ENCODE measurements around the gene FAM83G. TPM values are rescaled to one million over a fixed set of nuclear protein-coding genes. Genes with fewer than 3 reads are reported as not detected.
"Not testable (repeated sequence)": the region's sequence is repeated elsewhere in the genome, so short reads cannot be mapped to it uniquely, and the experiment has no call there.

The FAM83G gene
- total RNA-seq, 1 donor from 2014 or later: 0.16 TPM

DNA sequence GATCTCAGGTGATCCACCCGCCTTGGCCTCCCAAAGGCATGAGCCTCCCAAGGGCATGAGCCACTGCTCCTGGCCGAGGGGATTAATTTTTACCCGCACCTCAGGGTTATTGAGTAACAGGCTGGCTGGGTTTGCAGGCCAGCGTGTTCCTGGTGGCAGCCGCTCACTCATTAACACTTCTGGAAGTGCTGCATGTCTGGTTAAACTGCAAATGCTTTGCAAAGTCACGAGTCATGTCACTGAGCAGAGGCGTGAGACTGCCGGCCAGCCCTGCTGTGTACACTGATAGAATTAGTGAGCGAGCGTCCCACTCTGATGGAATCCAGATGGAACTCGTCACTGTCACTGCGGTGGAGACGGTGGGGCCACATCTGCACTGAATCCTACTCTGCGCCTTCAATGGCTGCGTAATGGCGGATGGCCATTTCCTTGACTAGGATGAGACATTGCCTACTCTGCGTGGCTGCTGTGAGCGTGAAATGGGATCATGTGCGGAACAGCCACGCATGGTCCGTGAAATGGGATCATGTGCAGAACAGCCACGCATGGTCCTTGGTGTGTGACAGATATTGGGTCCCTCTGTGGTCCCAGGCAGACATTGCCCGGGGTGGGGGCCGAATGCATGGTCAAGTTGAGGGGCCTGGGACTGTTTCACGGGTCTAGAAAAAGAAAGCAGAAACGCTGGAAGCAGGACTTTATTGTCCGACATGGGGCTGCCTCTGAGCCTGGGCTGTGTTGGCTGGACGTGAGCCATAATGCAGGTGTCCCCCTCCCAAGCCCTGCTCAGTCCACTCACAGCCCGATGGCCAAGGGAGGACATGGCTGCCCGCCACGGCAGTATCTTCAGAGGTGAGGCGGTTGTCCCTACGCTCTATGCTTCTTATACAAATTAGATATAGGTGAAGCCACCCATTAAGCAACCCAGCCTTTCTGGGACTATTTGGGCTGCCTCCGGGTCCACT is 53.3 kb downstream of the FAM83G start:
- DNase-seq: no peak

- no peak for DNase-seq
Observed at GRCh38 chr17:18950346-18950745, 54.2 kb downstream of the FAM83G start.

DNA sequence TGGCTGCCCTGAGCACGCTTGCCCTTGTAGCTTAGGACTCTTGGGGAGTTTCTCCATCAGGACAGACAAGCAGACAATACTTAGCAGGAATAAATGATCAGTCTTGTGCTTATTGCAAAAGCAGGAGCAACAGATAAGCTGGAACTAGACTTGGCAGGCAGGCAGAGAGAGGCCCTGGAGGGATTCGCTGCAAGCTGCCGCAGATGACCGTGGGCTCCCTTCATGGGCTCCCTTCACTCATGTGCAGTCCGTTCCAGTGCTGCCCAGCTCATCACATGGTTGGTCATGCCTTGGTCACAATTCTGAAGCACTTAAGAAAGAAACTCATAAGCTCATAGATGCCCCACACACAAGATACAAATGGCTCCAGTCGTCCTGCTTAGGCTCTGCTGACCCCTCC is 55.0 kb downstream of the FAM83G start:
- DNase-seq: no peak

GRCh38 chr17:18948476-18949006 is 56.0 kb downstream of the FAM83G start:
- DNase-seq: no peak

DNA sequence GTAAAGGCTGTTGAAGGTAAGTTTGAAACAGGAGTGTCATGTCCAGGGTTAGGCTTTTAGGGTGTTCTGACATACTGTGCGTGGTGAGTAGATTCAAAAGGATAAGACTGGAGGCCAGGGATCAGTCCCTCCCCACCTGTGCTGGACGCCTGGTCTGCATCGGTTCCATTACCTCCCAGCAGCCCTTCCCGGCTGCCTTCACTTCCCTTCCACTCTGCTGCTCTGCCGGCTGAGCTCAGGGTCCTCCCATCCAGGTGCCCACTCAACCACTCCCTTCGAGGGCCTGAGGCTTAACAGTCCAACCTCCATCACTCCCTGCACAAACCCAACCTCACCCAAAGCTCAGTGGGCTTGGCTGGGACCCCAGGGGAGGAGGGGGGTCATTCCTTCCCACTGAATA is 56.7 kb downstream of the FAM83G start:
- no peak for DNase-seq

DNA sequence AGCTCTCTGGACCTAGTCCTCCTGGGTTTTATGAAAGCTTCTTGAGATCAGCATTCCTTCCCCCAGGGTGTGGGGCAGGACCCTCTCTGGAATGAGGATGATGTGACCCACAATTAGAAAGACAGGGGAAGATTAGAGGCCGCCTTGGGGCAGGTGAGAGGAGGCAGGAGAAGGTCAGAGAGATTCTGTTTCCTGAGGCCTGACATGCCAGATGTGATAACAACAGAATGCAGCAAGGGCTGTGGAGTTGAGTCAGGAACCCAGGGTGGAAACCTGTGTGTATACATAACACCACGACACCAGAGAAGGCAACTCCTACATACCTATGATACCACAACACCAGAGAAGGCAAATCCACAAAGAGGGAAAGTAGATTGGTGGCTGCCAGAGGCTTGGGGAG is 58.0 kb downstream of the FAM83G start:
- no peak for DNase-seq

DNA sequence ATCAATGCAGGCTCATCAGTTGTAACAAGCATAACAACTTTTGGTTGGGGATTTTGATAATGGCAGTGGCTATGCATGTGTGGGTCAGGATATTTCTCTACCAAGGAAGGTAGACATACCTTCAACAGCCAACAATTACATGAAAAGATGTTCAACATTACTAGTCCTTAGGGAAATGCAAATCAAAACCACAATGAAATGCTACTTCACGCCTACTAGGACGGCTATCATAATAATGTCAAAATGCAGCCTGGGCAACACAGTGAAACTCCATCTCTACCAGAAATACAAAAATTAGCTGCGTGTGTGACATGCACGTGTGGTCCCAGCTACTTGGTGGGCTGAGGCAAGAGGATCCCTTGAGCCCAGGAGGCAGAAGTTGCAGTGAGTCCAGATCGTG is 59.9 kb downstream of the FAM83G start:
- no peak for DNase-seq

DNA sequence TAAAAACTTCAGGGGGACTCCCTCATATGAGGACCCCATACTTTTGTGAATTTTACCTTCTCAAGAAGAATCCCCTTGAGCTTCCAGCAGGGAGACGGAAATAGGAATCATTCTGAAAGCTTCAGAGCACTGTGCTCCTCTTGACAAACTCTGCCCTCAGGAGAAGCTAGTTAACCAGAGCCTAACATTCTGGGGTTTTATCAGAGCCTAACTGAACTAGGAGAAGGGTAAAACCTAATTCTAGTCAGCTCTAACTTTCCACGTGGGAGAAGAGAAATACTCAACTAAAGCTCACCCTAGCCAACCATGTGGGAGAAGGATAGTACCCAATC is 65.9 kb downstream of the FAM83G start:
- no peak for DNase-seq

- no peak for DNase-seq
Observed at GRCh38 chr17:18937981-18938691, 66.4 kb downstream of the FAM83G start.

DNA sequence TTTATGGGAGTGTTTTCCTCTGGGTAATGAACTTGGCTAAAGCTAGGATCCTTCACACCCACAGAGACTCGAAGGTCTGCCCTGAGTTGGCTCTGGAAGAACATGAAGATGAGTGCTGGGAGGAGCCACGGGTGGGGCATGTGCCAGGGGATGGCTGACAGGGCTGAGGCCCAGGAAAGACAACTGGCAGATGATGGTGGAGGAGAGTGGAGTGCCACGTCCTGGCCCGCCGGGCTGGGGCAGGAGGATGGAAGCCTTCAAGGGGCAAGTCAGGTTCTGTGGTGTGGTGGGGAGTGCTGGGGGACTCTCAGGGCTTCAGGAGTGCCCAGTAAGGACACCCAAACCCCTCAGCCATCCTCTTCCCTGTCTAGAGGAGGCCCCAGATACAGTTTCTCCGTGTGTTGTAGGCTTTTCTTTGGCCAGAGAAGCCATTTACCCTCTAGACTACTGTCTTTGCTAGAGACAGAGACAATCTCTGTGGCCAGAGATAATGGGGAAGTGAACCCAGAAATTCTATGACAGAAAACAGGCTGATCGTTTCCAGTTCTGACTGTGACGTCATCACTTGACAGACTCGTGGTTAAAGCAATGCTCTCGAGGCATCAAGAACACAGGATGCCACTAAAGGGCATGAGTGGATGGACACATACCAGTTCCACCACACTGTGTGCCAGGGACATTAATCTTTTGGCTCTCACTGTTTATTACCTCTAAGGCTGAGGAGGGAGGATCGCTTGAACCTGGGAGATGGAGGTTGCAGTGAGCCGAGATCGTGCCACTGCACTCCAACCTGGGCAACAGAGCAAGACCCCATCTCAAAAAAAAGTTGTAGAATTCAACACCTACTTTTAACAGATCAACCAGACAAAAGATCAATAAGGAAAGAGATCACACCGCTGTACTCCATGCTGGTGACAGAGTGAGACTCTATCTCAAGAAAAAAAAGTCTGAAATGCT is 71.2 kb downstream of the FAM83G start:
- no peak for DNase-seq

DNA sequence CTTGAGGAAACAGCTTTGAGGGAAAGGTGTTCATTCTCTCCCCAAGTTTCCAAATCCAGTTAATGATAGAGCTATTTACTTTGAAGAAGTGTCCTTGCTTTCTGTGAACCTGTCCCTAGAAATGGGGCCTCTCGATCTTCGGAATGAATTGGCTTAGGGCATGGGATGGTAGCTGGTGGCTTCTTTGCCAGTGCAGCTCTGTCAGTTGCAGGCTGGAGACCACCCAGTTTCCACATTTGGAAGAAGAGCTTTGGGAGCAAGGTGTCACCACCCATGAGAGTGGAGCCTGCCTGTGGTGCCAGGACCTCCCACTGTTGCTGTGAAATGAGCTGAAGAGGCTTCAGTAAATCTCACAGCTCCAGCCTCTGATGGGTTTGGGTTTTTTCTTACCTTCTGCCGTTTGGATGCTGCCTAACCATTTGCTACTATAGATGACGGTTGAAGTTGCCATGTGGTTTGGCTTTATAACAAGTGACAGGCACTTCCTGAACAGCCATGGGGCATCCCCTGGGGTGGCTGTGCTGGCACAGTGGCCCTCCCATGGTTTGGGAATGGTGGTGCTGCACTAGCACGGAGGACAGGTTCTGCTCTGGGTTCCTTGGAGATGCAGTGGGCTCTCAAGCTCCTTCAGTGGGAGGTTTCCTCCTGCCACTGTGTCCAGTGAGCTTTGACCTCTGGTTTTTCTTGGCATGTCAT is 72.1 kb downstream of the FAM83G start:
- no peak for DNase-seq

- no peak for DNase-seq
Observed at GRCh38 chr17:18928628-18929125, 75.9 kb downstream of the FAM83G start.

DNA sequence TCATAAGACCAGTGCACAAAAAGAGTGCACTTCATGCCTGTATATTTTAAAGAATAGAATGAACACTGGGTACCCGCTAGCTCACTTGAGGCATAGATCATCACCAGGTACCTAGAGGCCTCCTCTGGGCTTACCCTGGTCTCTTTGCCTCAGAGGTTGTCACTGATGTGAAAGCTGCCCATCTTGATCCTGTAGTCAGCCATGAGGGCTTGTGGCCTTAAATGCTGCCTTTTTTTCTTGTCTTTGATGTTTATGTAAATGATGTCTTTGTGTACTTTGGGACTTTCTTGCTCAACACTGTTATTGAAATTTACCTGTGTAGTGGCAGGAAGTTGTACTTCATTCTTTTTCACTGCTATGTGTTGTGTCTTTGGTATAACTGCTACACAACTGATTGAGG is 79.4 kb downstream of the FAM83G start:
- no peak for DNase-seq

DNA sequence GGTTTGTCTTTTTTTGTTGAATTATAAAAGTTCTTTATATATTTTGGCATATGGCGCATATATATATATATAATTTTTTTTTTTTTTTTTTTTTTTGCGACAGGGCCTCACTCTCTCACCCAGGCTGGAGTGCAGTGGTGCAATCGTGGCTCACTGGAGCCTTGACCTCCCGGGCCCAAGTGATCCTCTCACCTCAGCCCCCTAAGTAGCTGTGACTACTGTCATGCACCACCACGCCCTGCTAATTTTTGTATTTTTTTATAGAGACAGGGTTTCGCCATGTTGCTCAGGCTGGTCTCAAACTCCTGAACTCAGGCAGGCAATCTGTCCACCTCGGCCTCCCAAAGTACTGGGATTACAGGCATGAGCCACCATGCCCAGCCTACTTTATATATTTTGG is 82.0 kb downstream of the FAM83G start:
- DNase-seq: not testable (repeated sequence)

DNA sequence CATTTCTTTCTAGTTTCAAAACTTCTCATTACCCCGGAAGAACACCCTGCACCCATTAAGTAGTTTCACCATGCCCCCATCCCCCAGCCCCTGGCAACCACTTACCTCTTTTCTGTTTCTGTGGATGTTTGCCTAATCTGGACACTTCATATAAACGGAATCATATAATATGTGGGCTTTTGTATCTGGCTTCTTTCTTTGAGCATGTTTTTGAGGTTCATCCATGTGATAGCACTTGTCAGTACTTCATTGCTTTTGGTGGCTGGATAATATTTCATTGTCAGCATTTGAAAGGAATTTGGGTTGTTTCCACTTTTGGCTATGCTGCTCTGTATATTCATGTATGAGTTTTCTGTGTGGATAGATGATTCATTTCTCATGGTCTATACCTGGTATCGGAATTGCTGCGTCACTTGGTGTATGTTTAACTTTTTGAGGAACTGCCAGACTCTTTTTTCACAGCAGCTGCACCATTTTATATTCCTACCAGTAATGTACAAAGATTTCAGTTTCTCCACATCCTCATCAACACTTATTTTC is 82.6 kb downstream of the FAM83G start:
- DNase-seq: no peak

GRCh38 chr17:18921485-18921884 is 83.1 kb downstream of the FAM83G start:
- DNase-seq: no peak

- DNase-seq: no peak
Observed at GRCh38 chr17:18920911-18921441, 83.6 kb downstream of the FAM83G start.

GRCh38 chr17:18919963-18920362 is 84.6 kb downstream of the FAM83G start:
- no peak for DNase-seq
